ENCODE measurements around the gene PHF2. TPM values are rescaled to one million over a fixed set of nuclear protein-coding genes. Genes with fewer than 3 reads are reported as not detected.

PHF2 gene
- total RNA-seq, 1 experiment from 2014 or later: 11.6 TPM

DNA sequence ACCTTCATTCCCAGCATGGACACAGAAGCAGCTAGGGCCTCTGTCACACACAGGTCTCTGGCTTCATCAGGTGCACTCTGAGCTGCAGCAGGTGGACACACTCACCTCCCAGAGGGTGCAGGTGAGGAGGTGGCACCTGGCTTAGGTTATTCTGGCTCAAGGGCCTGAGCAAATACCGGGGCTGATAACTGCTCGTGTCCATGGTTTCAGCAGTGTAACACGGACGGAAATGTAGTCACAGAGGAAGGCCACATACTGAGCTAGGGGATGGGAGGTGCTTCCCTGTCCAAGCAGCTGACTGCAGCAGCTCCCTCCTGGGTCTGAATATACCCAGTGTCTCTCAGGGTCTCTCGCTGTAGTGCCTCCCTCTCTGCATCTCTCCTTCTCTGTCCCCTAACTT is 5.7 kb downstream of the PHF2 start:
- ATAC-seq: peak; percentile 21
- CTCF ChIA-PET: interaction anchor here (1.0 to 4.4 kb wide), 5 partner anchors 10 to 37 kb away, joined by 3 to 29 read pairs (median 4); no protein-coding TSS in a partner anchor
- no peak overlapping the region for H3K27ac Mint-ChIP-seq
- 0 out of 2 replicates have a peak, but pooled peaks cover 4% of the 10 kb centered on the region for H3K9me3 Mint-ChIP-seq
- POLR2A ChIA-PET: interaction anchor here (1.7 kb wide), 1 partner anchor 15 kb away, joined by 5 read pairs; no protein-coding TSS in a partner anchor
- H3K36me3 Mint-ChIP-seq: no peaks in the 10 kb centered on the region; the same call in 1 of the 2 replicates
- peaks cover 31% of the 10 kb centered on the region for H3K4me1 Mint-ChIP-seq
- TF ChIP-seq ETV6 (CRISPR knock-in tag; IDR thresholded peaks at IDR 0.05): no peak
- H3K4me3 Mint-ChIP-seq: no peak overlapping the region
- no peak for DNase-seq (ENCODE audit: low spot score)
- peaks cover 7% of the 10 kb centered on the region for H3K27me3 Mint-ChIP-seq (ENCODE audit: low read depth)

DNA sequence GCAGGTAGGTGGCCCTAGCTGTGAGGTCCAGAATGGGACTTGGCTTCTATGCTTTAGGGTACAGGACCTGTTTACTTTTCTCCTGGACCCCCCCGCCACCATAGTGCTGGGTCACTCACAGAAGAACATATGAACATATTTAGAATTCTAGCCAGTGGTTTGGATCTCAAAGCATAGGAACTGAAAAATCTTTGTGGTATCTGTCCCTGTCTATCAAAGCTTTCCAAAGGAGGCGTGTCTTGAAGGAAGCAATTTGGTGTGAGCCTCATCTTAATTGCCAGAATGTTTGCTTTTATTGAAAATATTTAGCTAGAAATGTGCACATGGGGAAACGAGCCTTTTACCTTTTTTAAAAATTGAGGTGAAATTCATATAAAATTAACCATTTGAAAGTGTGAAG is 6.2 kb downstream of the PHF2 start:
- H3K4me1 Mint-ChIP-seq: peaks cover 29% of the 10 kb centered on the region
- ChIA-PET CTCF (interaction anchor here (1.0 to 4.4 kb wide), 5 partner anchors 10 to 37 kb away, joined by 3 to 29 read pairs (median 4); no protein-coding TSS in a partner anchor), POLR2A (interaction anchor here (1.7 kb wide), 1 partner anchor 16 kb away, joined by 5 read pairs; no protein-coding TSS in a partner anchor)
- no peak overlapping the region for H3K27ac Mint-ChIP-seq
- 0 out of 2 replicates have a peak, but pooled peaks cover 4% of the 10 kb centered on the region for H3K9me3 Mint-ChIP-seq
- no peak for ATAC-seq
- no peaks in the 10 kb centered on the region; the same call in 1 of the 2 replicates for H3K36me3 Mint-ChIP-seq
- no peak for DNase-seq (ENCODE audit: low spot score)
- no peak for TF ChIP-seq ZNF671 (CRISPR knock-in tag; IDR thresholded peaks at IDR 0.05)
- no peak overlapping the region for H3K4me3 Mint-ChIP-seq
- peaks cover 6% of the 10 kb centered on the region for H3K27me3 Mint-ChIP-seq (ENCODE audit: low read depth)

DNA sequence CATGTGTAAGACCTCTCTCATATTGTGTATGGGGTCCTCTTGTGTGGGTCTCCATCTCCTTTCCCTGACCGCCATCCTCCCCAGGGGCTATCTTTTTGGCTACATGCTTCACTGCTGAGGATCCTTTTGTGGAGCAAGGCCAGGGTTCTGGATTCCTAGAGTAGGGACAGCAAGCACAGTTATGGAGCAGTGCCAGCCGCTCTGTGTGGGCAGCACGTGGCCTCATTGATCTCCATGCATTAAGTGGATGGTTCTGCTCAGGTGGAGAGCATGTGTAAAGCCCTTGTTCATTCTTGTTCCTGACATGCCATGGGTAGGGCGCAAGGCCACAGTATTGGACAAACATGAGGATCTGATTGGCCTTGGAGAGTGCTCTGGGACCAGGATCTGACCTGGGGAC is 8.9 kb downstream of the PHF2 start:
- Mint-ChIP-seq H3K9me3 (0 out of 2 replicates have a peak, but pooled peaks cover 4% of the 10 kb centered on the region), H3K4me3 (no peak overlapping the region), H3K4me1 (peaks cover 33% of the 10 kb centered on the region), H3K36me3 (no peaks in the 10 kb centered on the region; the same call in 1 of the 2 replicates), H3K27ac (no peak overlapping the region), H3K27me3 (ENCODE audit: low read depth) (no peaks in the 10 kb centered on the region)
- CTCF ChIA-PET: no interaction called here
- ATAC-seq (no peak), DNase-seq (ENCODE audit: low spot score) (no peak)
- TF ChIP-seq EMX1 (CRISPR knock-in tag; IDR thresholded peaks at IDR 0.05) (no peak), JUN (CRISPR knock-in tag; IDR thresholded peaks at IDR 0.05) (no peak), ZNF232 (CRISPR knock-in tag; IDR thresholded peaks at IDR 0.05) (no peak), CREM (CRISPR knock-in tag; IDR thresholded peaks at IDR 0.05) (no peak), RELA (CRISPR knock-in tag; IDR thresholded peaks at IDR 0.05; ENCODE audit: borderline replicate concordance) (no peak), ELF4 (CRISPR knock-in tag; IDR thresholded peaks at IDR 0.05; ENCODE audit: low read depth) (no peak), SMAD3 (CRISPR knock-in tag; IDR thresholded peaks at IDR 0.05; ENCODE audit: borderline replicate concordance) (no peak), ZNF138 (CRISPR knock-in tag; conservative IDR thresholded peaks at IDR 0.05) (no peak), ZNF121 (CRISPR knock-in tag; IDR thresholded peaks at IDR 0.05) (no peak), GABPB1 (CRISPR knock-in tag; IDR thresholded peaks at IDR 0.05) (no peak)
- TF ChIP-seq, protein P1, sequence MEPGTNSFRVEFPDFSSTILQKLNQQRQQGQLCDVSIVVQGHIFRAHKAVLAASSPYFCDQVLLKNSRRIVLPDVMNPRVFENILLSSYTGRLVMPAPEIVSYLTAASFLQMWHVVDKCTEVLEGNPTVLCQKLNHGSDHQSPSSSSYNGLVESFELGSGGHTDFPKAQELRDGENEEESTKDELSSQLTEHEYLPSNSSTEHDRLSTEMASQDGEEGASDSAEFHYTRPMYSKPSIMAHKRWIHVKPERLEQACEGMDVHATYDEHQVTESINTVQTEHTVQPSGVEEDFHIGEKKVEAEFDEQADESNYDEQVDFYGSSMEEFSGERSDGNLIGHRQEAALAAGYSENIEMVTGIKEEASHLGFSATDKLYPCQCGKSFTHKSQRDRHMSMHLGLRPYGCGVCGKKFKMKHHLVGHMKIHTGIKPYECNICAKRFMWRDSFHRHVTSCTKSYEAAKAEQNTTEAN (CRISPR knock-in tag; IDR thresholded peaks at IDR 0.05): no peak
- TF ChIP-seq, protein P2, sequence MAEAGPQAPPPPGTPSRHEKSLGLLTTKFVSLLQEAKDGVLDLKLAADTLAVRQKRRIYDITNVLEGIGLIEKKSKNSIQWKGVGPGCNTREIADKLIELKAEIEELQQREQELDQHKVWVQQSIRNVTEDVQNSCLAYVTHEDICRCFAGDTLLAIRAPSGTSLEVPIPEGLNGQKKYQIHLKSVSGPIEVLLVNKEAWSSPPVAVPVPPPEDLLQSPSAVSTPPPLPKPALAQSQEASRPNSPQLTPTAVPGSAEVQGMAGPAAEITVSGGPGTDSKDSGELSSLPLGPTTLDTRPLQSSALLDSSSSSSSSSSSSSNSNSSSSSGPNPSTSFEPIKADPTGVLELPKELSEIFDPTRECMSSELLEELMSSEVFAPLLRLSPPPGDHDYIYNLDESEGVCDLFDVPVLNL (CRISPR knock-in tag; IDR thresholded peaks at IDR 0.05; ENCODE audit: borderline replicate concordance, low read depth): no peak
- TF ChIP-seq, protein P3, sequence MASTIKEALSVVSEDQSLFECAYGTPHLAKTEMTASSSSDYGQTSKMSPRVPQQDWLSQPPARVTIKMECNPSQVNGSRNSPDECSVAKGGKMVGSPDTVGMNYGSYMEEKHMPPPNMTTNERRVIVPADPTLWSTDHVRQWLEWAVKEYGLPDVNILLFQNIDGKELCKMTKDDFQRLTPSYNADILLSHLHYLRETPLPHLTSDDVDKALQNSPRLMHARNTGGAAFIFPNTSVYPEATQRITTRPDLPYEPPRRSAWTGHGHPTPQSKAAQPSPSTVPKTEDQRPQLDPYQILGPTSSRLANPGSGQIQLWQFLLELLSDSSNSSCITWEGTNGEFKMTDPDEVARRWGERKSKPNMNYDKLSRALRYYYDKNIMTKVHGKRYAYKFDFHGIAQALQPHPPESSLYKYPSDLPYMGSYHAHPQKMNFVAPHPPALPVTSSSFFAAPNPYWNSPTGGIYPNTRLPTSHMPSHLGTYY (CRISPR knock-in tag; IDR thresholded peaks at IDR 0.05): no peak
- TF ChIP-seq, protein P4, sequence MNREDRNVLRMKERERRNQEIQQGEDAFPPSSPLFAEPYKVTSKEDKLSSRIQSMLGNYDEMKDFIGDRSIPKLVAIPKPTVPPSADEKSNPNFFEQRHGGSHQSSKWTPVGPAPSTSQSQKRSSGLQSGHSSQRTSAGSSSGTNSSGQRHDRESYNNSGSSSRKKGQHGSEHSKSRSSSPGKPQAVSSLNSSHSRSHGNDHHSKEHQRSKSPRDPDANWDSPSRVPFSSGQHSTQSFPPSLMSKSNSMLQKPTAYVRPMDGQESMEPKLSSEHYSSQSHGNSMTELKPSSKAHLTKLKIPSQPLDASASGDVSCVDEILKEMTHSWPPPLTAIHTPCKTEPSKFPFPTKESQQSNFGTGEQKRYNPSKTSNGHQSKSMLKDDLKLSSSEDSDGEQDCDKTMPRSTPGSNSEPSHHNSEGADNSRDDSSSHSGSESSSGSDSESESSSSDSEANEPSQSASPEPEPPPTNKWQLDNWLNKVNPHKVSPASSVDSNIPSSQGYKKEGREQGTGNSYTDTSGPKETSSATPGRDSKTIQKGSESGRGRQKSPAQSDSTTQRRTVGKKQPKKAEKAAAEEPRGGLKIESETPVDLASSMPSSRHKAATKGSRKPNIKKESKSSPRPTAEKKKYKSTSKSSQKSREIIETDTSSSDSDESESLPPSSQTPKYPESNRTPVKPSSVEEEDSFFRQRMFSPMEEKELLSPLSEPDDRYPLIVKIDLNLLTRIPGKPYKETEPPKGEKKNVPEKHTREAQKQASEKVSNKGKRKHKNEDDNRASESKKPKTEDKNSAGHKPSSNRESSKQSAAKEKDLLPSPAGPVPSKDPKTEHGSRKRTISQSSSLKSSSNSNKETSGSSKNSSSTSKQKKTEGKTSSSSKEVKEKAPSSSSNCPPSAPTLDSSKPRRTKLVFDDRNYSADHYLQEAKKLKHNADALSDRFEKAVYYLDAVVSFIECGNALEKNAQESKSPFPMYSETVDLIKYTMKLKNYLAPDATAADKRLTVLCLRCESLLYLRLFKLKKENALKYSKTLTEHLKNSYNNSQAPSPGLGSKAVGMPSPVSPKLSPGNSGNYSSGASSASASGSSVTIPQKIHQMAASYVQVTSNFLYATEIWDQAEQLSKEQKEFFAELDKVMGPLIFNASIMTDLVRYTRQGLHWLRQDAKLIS (CRISPR knock-in tag; IDR thresholded peaks at IDR 0.05; ENCODE audit: borderline replicate concordance): no peak
- POLR2A ChIA-PET: no interaction called here
